GM12892 (cell line): ENCODE results near the gene AIFM1. TPM values are rescaled to one million over a fixed set of nuclear protein-coding genes. Genes with fewer than 3 reads are reported as not detected.
A peak's percentile ranks its signal among the peaks of the same experiment; 100 is the strongest.

Experiments used
- DNase-seq: peaks from one replicate; pipeline ENCODE4 v3.0.0; 2011; ENCODE audit not compliant: insufficient read length
- FAIRE-seq: peaks from 2 replicates; lab custom pipeline; 2011; peaks lifted over from hg19 to GRCh38; lab: Jason Lieb, UNC
- POLR2A ChIP-seq: IDR thresholded peaks from 2 replicates; pipeline ENCODE4 v1.6.1; 2011; ENCODE audit warnings: low read depth, low read length, control low read depth
- POLR2AphosphoS5 ChIP-seq: IDR thresholded peaks from 2 replicates; pipeline ENCODE4 v1.6.1; 2011; ENCODE audit warnings: low read depth, low read length, control low read depth
- TAF1 ChIP-seq: IDR thresholded peaks from 2 replicates; pipeline ENCODE4 v1.6.1; 2011; ENCODE audit warnings: low read depth, mild to moderate bottlenecking, control low read depth, low read length, borderline replicate concordance
- polyA plus RNA-seq: library from polyadenylated mRNA; unstranded; fragments of >200 nt; gene quantifications from one replicate; pipeline ENCODE4 v1.2.1, GENCODE V29; 2012; ENCODE audit warnings: missing spikeins, inconsistent platforms; ENCODE audit not compliant: missing spikeins

The AIFM1 gene
- 50.1 TPM for polyA plus RNA-seq

DNA sequence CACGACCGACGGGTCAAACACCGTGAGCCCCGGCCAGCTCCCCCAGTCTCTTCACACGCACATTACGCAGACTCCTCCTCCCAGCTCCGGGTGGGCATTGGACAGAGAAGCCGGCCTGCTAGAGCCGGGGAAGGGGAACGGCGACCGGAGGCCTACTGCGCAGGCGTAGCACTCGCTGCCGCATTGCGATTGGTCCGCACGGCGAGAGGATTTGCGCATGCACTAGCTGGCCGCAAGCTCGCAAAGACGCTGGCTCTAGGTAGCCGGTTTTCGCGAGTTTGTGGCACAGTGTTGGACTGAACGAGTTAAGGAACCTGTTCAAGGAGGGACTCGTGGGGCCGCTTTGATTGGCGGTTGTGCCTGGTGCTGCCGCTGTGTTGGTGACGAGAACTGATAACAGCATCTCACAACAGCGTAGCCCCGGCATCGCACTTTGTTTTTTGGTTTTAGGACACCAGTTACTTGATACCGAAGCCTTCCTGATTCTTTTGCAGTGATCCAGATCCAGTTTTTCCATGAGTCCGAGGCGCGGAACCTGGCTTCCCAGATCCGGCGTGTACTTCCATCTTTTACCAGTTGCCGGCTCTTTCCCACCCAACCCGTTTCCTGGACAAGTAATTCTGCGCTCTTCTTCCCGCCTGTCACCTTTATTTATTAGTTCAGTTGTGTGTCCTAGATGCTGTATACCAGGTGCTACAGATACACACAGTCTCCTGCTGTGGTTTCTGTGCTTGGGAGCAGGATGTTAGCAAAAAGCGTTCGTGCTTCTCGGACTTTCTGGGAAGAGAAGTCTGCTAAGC lies at the start of gene AIFM1:
Gene AIFM1, minus strand, starts transcription at position 139 of the 800 bp plus-strand sequence. CDS start 185 bp downstream, outside the sequence.
- DNase-seq (peak; percentile 72), FAIRE-seq (peak; percentile 85)
- TF ChIP-seq POLR2A = peak; percentile 80; the same call in 1 of the 2 replicates
- TF ChIP-seq POLR2AphosphoS5 = peak; percentile 75
- no peak for TF ChIP-seq TAF1

DNA sequence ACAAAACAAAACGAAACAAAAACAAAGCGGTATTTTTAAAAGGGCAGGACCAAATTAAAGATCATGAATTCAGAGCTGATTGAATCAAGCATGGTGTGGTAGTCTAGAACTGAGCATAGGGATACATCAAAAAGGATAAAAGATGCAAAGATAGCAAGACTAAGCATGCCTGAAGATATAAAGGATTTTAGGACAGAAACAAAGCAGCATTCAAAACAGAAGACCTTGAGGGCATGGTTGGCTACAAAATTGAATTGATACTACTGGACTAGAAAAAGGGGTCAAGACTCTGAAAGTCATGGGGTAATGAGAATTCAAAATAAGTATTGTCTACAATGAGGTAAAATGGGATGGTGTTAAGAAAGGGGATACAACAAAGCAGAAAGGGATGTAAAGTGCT lies 47.7 kb upstream of the AIFM1 start:
- FAIRE-seq (no peak), DNase-seq (no peak)
- TF ChIP-seq POLR2AphosphoS5 (no peak), TAF1 (no peak), POLR2A (no peak)

DNA sequence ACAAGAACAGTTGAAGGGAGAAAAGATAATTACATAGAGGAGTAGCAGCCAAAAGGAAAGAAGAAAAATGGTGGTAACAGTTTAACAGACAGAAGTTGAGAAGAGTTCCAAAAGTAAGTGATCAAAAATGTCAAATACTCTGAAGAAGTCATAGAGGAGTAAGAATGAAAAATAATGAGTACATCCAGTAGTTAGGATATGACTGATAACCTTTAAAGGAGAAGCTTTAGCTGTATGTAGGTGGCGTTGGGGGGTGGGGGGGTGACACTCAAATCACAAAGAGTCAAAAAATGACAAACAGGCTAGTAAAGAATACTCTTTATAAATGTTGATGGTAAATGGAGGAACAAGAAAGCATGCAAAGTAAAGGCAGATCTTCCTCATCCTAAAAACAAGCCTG lies 46.7 kb upstream of the AIFM1 start:
- DNase-seq (no peak), FAIRE-seq (no peak)
- no peak for TF ChIP-seq TAF1
- no peak for TF ChIP-seq POLR2A
- TF ChIP-seq POLR2AphosphoS5 = no peak

GRCh38 chrX:130211415-130212186 lies 46.0 kb upstream of the AIFM1 start:
- TF ChIP-seq TAF1 (no peak), POLR2A (no peak), POLR2AphosphoS5 (no peak)
- FAIRE-seq = peak; percentile 27
- no peak for DNase-seq

DNA sequence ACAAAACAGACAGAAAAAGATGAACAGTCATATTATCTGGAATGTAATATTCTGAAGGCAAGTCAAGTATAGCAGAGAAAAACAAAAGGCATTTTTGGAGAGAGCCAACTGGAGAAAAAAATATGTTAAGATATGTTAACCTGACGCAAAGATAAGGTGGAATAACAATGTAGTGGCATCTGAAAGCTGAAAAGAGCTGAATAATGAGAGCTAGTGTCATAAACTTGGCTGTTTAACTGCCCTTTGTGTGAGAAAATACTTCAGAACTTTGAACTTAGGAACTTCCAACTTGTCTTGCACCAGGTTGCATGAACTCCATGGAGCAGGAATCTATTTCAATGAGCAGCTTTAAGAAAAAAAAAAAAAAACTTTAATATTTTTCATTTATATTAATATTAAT lies 39.0 kb upstream of the AIFM1 start:
- TF ChIP-seq POLR2AphosphoS5 (no peak), POLR2A (no peak), TAF1 (no peak)
- DNase-seq (no peak), FAIRE-seq (no peak)

DNA sequence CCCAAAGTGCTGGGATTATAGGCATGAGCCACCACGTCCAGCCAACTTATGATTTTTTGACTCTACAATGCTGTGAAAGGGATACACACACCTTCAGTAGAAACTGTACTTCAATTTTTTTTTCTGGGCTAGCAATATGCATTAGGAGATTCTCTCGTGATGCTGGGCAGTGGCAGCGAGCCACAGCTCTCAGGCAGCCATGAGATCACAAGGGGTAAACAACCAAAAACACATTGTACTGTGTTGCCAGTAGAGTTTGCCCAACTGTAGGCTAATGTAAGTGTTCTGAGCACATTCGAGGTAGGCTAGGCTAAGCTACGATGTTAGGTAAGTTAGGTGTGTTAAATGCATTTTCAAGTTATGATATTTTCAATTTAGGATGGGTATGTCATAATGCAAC lies 31.8 kb upstream of the AIFM1 start:
- FAIRE-seq (no peak), DNase-seq (no peak)

GRCh38 chrX:130196466-130196865 lies 30.8 kb upstream of the AIFM1 start:
- TF ChIP-seq POLR2AphosphoS5 (no peak), TAF1 (no peak), POLR2A (no peak)
- FAIRE-seq = no peak

More for the DNA sequence above, 31.8 kb upstream of the AIFM1 start:
- TF ChIP-seq TAF1 (no peak), POLR2A (no peak)

DNA sequence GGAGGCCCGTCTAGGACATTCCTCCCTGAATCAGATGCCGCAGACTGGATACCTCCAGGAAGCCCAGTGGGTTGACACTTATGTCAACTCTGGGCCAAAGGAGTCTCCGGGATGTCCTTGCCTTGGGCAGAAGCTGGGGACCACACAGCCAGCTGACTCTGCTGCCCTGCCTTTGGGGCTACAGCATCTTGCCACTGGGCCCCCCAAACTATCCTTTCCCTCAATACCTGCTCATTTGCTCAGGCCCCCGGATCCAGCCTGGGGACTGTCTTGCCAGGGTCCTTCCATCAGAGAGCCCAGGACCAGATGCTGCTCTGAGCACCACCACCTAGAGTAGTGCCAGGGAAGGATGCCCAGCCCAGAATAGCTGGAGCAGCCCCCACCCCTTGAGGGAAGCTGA lies 25.2 kb upstream of the AIFM1 start:
- TF ChIP-seq POLR2A (no peak), TAF1 (no peak), POLR2AphosphoS5 (no peak)
- no peak for FAIRE-seq
- DNase-seq = no peak

More at GRCh38 chrX:130196466-130196865, 30.8 kb upstream of the AIFM1 start:
- no peak for DNase-seq

DNA sequence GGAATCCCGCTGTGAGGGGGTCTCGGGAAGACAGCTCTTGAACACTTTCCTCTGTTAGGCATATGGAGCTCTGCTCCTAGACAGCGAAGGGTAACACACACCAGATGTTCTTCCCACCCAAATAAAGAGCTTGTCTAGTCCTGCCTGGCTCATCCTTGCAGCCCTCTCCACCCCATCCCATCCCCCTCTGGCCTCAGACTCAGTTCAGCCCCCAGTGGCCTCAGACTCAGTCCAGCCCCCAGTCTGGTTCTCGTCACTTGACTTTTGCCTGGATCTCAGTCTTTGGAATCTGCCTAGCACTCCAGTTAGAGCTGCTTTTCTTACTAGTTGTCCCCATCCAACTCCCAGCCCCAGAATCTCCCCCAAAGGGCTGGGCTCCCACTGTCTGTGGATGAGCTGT lies 21.0 kb upstream of the AIFM1 start:
- no peak for TF ChIP-seq POLR2A
- no peak for TF ChIP-seq TAF1
- TF ChIP-seq POLR2AphosphoS5 = no peak
- FAIRE-seq = no peak

GRCh38 chrX:130184857-130185256 lies 19.2 kb upstream of the AIFM1 start:
- TF ChIP-seq TAF1 = no peak
- no peak for TF ChIP-seq POLR2AphosphoS5
- TF ChIP-seq POLR2A = no peak
- FAIRE-seq (no peak), DNase-seq (no peak)

More for the DNA sequence above, 21.0 kb upstream of the AIFM1 start:
- no peak for DNase-seq

- DNase-seq = no peak
- no peak for FAIRE-seq
- TF ChIP-seq TAF1 = no peak
- TF ChIP-seq POLR2AphosphoS5 = no peak
- TF ChIP-seq POLR2A = no peak
Observed at GRCh38 chrX:130184168-130184567, 18.5 kb upstream of the AIFM1 start.
